Right lobe of liver (tissue), 4 donors: ENCODE results near the gene XCR1.

Experiments
- CTCF ChIP-seq, 4 donors: fragments of 200-600 bp in 3 of 4; fragments of 450-650 bp in 1 of 4; IDR thresholded peaks; one replicate each; pipeline versions ENCODE4 v1.5.1 to v1.8.0; 2016 to 2022; ENCODE audit warnings: antibody characterized with exemption in 4 of 4, mild to moderate bottlenecking in 2 of 4
- POLR2A ChIP-seq: fragments of 450-650 bp; IDR thresholded peaks from one replicate; pipeline ENCODE4 v1.6.1; 2017; ENCODE audit warnings: antibody characterized with exemption, mild to moderate bottlenecking
- donor health status: DM: no; HTN: no; CAD: no.
- donor health status: DM: no; HTN: no; CAD: no.
- donor health status: DM: no; HTN: yes; CAD: no.

GRCh38 chr3:46021516-46021915, 5.8 kb downstream of the XCR1 start:
- TF ChIP-seq POLR2A (no peak), CTCF (IDR thresholded peaks at IDR 0.05) (no peak)
